A549 (cell line): ENCODE measurements around the gene CRADD. TPM values are rescaled to one million over a fixed set of nuclear protein-coding genes. Genes with fewer than 3 reads are reported as not detected.
"Not testable (repeated sequence)": the region's sequence is repeated elsewhere in the genome, so short reads cannot be mapped to it uniquely, and the experiment has no call there.

Experiments
- ATAC-seq, 2 experiments: fragments of 200-7000 bp in 1 of 2; fragments of >200 bp in 1 of 2; cut with Nextera tagmentation in 1 of 2; cut with Tn5 transposase in 1 of 2; 3 replicates each; pipeline versions ENCODE4 v1.8.0 to v1.9.1; 2018 to 2020; ENCODE audit warnings: mild to moderate bottlenecking in 1 of 2, moderate library complexity in 1 of 2
- CTCF ChIA-PET: fragments of 300-600 bp; sonication (Branson Sonifier 250); formaldehyde crosslinking; extraction: SDS; loops from one replicate; lab custom pipeline; 2021; ENCODE audit warnings: antibody characterized with exemption, inconsistent platforms; lab: Yijun Ruan, JAX
- POLR2A ChIA-PET: fragments of 350-600 bp; formaldehyde crosslinking; extraction: SDS; loops from one replicate; lab custom pipeline; 2021; ENCODE audit warnings: antibody characterized with exemption, inconsistent platforms; lab: Yijun Ruan, JAX
- DNase-seq, 2 experiments: peaks; one replicate each; pipeline versions ENCODE4 v3.0.0 to v3.0.0-alpha.2; 2011 to 2016; ENCODE audit warnings: low read depth in 1 of 2, low spot score in 1 of 2
- FAIRE-seq: peaks from 2 replicates; lab custom pipeline; 2011; peaks lifted over from hg19 to GRCh38; lab: Jason Lieb, UNC
- H3K27ac ChIP-seq, 2 experiments: fragments of >200 bp; sonication (Bioruptor Twin); formaldehyde crosslinking; 3 replicates each; pipeline ENCODE4 v1.5.1; 2016 to 2017
- H3K4me1 ChIP-seq: fragments of >200 bp; sonication (Bioruptor Twin); formaldehyde crosslinking; 3 replicates; pipeline ENCODE4 v1.6.1; 2016
- H3K4me2 ChIP-seq: fragments of >200 bp; sonication (Bioruptor Twin); formaldehyde crosslinking; 3 replicates; pipeline ENCODE4 v1.6.1; 2016
- H3K4me3 ChIP-seq: fragments of >200 bp; sonication (Bioruptor Twin); formaldehyde crosslinking; 3 replicates; pipeline ENCODE4 v1.5.1; 2016
- H3K9me3 ChIP-seq: fragments of >200 bp; sonication (Bioruptor Twin); formaldehyde crosslinking; 3 replicates; pipeline ENCODE4 v1.6.1; 2016
- CHD4 ChIP-seq: fragments of 200-600 bp; sonication (generic); IDR thresholded peaks from 2 replicates; pipeline ENCODE4 v1.6.1; 2016; ENCODE audit warnings: antibody characterized with exemption, mild to moderate bottlenecking, borderline replicate concordance
- E2F6 ChIP-seq: IDR thresholded peaks from 2 replicates; pipeline ENCODE4 v1.6.1; 2012; ENCODE audit warnings: low read depth, borderline replicate concordance
- EHMT2 ChIP-seq: fragments of 200-600 bp; sonication (generic); IDR thresholded peaks from 2 replicates; pipeline ENCODE4 v1.6.1; 2016; ENCODE audit warnings: antibody characterized with exemption, low read depth, mild to moderate bottlenecking, moderate library complexity
- EP300 ChIP-seq, 2 experiments: fragments of >200 bp; sonication (Bioruptor Twin); formaldehyde crosslinking; IDR thresholded peaks; 2 replicates in 1 of 2; 3 replicates in 1 of 2; pipeline ENCODE4 v1.6.1; 2016 to 2017
- FOSB ChIP-seq: fragments of 250-450 bp; sonication (Bioruptor Pico); IDR thresholded peaks from 2 replicates; pipeline ENCODE4 v1.5.0; 2020; ENCODE audit warnings: mild to moderate bottlenecking, moderate library complexity
- GATA3 ChIP-seq: IDR thresholded peaks from 2 replicates; pipeline ENCODE4 v1.6.1; 2012; ENCODE audit warnings: borderline replicate concordance
- HDAC2 ChIP-seq: fragments of 200-600 bp; sonication (generic); IDR thresholded peaks from 2 replicates; pipeline ENCODE4 v1.6.1; 2016
- HES2 ChIP-seq: fragments of >200 bp; sonication (Bioruptor Twin); formaldehyde crosslinking; IDR thresholded peaks from 2 replicates; pipeline ENCODE4 v1.6.1; 2016
- HEYL ChIP-seq: fragments of 250-450 bp; sonication (Bioruptor Pico); IDR thresholded peaks from 2 replicates; pipeline ENCODE4 v1.8.0; 2021; ENCODE audit warnings: mild to moderate bottlenecking, moderate library complexity
- HMGXB4 ChIP-seq: fragments of 250-450 bp; sonication (Bioruptor Pico); IDR thresholded peaks from 2 replicates; pipeline ENCODE4 v1.5.0; 2021; ENCODE audit warnings: mild to moderate bottlenecking, moderate library complexity, borderline replicate concordance
- HOXA7 ChIP-seq: fragments of 250-450 bp; sonication (Bioruptor Pico); IDR thresholded peaks from 2 replicates; pipeline ENCODE4 v1.5.0; 2020; ENCODE audit warnings: mild to moderate bottlenecking, moderate library complexity
- HOXB13 ChIP-seq: fragments of 250-450 bp; sonication (Bioruptor Pico); IDR thresholded peaks from 2 replicates; pipeline ENCODE4 v1.5.0; 2020; ENCODE audit warnings: low read depth, mild to moderate bottlenecking, moderate library complexity
- MAFK ChIP-seq: fragments of 450-650 bp; IDR thresholded peaks from 2 replicates; pipeline ENCODE4 v1.6.1; 2014; ENCODE audit not compliant: partially characterized antibody
- MAZ ChIP-seq: fragments of 150-350 bp; IDR thresholded peaks from 2 replicates; pipeline ENCODE4 v1.6.1; 2014; ENCODE audit warnings: antibody characterized with exemption, low read depth, low read length, borderline replicate concordance
- POLR2A ChIP-seq: IDR thresholded peaks from 2 replicates; pipeline ENCODE4 v1.6.1; 2012; ENCODE audit warnings: mild to moderate bottlenecking, low read length
- WGBS: methylation state at CpG from one replicate; pipeline ENCODE4 v1.1.6; 2017; ENCODE audit errors: missing lambda C conversion rate; 5-methylcytosine and 5-hydroxymethylcytosine counted together
- polyA plus RNA-seq, 4 experiments: library from polyadenylated mRNA; depleted of rRNA in 3 of 4; stranded (reverse); fragments of >200 nt; fragmentation: RNase III in 1 of 4; extraction: RNeasy Plus Mini Kit Qiagen cat#74134 plus additional on column Dnase treatment in 1 of 4; gene quantifications; 2 replicates in 3 of 4; 3 replicates in 1 of 4; pipeline ENCODE4 v1.2.3, GENCODE V29; 2011 to 2017

Gene CRADD
- polyA plus RNA-seq, 2 of the 4 experiments (the other 2 are of a cell fraction) = 13.2 to 23.0 TPM

- no peak overlapping the region for H3K27ac ChIP-seq
- FAIRE-seq (no peak), DNase-seq (no peak), ATAC-seq (no peak)
- 73% methylated on average over 4 of the region's 4 CpGs for WGBS
- ChIA-PET CTCF (interaction anchor here (1.3 kb wide), 2 partner anchors 391 to 393 kb away, joined by 3 read pairs; no protein-coding TSS in a partner anchor), POLR2A (no interaction called here)
- no peak overlapping the region for H3K4me2 ChIP-seq
- H3K4me1 ChIP-seq = peaks cover 30% of the 10 kb centered on the region; the same call in 2 of the 3 replicates
- no peak overlapping the region for H3K4me3 ChIP-seq
- TF ChIP-seq EP300 (IDR thresholded peaks at IDR 0.05) (no peak), HES2 (no peak), MAZ (no peak), POLR2A (no peak), E2F6 (no peak), HMGXB4 (CRISPR knock-in tag) (no peak), HEYL (no peak), GATA3 (no peak), FOSB (no peak), HOXB13 (CRISPR knock-in tag) (no peak), HDAC2 (no peak), EHMT2 (no peak)
- H3K9me3 ChIP-seq = peaks cover 18% of the 10 kb centered on the region
These were observed 32.2 kb downstream of the CRADD start for GRCh38 chr12:93709386-93709785.

GRCh38 chr12:93710574-93710926 lies 33.4 kb downstream of the CRADD start:
- WGBS = 92% methylated on average over 2 of the region's 2 CpGs
- peaks cover 35% of the 10 kb centered on the region; the same call in 2 of the 3 replicates for H3K4me1 ChIP-seq
- no peak overlapping the region for H3K4me3 ChIP-seq
- no peak for DNase-seq
- POLR2A ChIA-PET = no interaction called here
- FAIRE-seq = no peak
- ATAC-seq = no peak
- H3K9me3 ChIP-seq = peaks cover 18% of the 10 kb centered on the region
- H3K4me2 ChIP-seq = no peak overlapping the region
- CTCF ChIA-PET = no interaction called here
- H3K27ac ChIP-seq = no peak overlapping the region
- TF ChIP-seq CHD4 = no peak

- DNase-seq, H3K27ac ChIP-seq, H3K4me3 ChIP-seq, POLR2A ChIA-PET, H3K4me2 ChIP-seq, FAIRE-seq, ATAC-seq: not testable (repeated sequence)
- CTCF ChIA-PET = interaction anchor here (0.6 kb wide), 1 partner anchor 118 kb away, joined by 3 read pairs; no protein-coding TSS in a partner anchor
- H3K9me3 ChIP-seq = peaks cover 18% of the 10 kb centered on the region
- 100% methylated on average over 1 of the region's 1 CpG for WGBS
- H3K4me1 ChIP-seq = peaks cover 30% of the 10 kb centered on the region; the same call in 2 of the 3 replicates
These were observed 34.3 kb downstream of the CRADD start for GRCh38 chr12:93711502-93711901.

- Histone ChIP-seq H3K27ac (no peak overlapping the region), H3K4me3 (no peak overlapping the region), H3K4me2 (no peak overlapping the region), H3K9me3 (peaks cover 18% of the 10 kb centered on the region), H3K4me1 (peaks cover 27% of the 10 kb centered on the region; the same call in 2 of the 3 replicates)
- FAIRE-seq (no peak), ATAC-seq (no peak), DNase-seq (no peak)
- TF ChIP-seq HOXA7 (CRISPR knock-in tag) (no peak), MAFK (peak; percentile 55), HEYL (no peak), GATA3 (no peak), HOXB13 (CRISPR knock-in tag) (no peak)
- POLR2A ChIA-PET = no interaction called here
- 63% methylated on average over 3 of the region's 3 CpGs for WGBS
- CTCF ChIA-PET = interaction anchor here (0.6 to 1.0 kb wide), 3 partner anchors 27 to 210 kb away, joined by 3 to 4 read pairs (median 3); no protein-coding TSS in a partner anchor
These were observed 35.0 kb downstream of the CRADD start for GRCh38 chr12:93712200-93712599.
